Suppressor macrophage (primary cell): ENCODE data around the gene VDR.
A peak's percentile ranks its signal among the peaks of the same experiment; 100 is the strongest.

Experiments used
- DNase-seq, 4 experiments: peaks; one replicate each; pipeline ENCODE4 v3.0.0-alpha.2; 2020 to 2022

The VDR gene

DNA sequence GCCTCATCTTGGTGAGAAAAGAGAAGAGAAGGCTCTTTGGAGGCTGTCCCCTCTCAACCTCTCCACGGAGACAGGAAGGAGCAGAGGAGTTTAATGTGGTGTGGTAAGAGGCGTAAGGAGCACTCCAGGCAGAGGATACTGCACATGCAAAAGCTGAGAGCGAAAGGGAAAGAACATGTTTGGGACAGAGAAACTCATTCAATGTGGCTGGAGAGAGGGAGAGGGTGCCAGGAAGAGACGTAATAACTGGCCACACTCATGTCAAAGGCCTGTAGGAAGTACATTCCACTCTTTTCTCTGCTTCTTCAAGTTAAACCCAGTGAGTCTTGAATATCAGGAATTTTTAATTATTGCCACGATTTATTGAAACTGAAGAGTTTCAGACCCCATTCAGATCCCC is 12.0 kb downstream of the VDR start:
- peak in 3 of 4 experiments; percentile 22 to 43 (median 36) for DNase-seq

DNA sequence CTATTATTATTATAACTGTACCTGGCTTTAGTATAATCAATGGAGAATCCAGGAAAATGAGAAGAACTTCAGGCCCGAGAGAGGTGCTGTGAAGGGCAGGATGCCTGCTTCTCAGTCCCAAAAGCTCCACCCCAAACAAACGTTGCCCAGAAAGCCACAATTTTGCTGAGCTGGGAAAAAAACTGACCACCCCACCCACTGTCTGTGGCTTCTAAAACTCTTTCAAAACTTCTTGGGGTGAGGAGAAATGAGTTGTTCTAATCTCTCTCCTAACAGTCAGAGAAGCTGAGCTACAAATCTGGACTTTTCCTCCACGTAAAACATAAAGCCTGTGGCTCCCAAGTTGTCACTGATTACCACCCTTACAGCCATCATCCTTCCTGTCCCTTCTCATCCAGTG is 13.4 kb downstream of the VDR start:
- DNase-seq: peak; percentile 66 to 82 (median 68)

DNA sequence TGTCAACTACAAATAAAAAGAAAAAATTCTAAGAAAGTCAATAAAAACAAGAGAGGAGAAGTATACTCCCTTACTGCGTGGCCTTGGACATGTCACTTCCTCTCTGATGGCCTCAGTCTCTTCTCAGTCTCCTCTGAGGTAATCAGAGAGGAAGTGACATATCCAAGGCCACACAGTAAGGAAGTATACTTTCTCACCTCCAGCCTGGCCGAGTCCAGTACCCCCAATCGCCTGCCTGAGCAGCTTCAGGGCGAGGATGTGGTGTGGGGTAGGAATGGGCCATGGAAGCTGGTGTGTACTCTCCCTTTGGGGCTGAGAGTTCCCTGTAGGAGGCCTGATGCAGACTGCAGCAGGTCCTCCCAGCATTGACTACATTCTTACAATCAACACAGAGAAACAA is 15.8 kb downstream of the VDR start:
- DNase-seq: peak; percentile 76 to 92 (median 84)

DNA sequence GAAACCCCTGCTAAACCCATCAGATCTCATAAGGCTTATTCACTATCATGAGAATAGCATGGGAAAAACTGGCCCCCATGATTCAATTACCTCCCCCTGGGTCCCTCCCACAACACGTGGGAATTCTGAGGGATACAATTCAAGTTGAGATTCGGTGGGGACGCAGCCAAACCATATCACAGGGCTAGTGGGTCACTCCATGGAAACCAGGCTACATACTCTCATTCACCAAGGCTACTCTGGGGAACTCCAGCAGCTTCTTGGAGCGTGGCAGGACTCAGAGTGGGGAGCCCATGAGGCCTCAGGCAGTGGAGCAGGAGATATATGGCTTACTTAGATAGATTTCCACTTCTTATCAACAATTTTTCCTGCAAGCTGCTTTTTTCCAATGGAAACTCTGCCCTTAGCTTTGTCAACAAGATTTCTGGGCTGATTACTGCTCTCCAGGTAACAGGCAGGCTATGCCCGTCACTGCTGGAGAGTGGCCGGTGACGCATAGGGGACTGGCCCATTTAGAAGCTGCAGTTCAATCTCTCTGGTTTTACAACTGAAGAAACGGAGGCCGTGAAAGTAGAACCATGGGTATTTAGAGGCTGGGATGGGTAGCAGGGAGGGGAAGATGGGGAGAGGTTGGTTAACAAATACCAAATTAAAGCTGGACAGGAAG is 16.5 kb downstream of the VDR start:
- no peak for DNase-seq

DNA sequence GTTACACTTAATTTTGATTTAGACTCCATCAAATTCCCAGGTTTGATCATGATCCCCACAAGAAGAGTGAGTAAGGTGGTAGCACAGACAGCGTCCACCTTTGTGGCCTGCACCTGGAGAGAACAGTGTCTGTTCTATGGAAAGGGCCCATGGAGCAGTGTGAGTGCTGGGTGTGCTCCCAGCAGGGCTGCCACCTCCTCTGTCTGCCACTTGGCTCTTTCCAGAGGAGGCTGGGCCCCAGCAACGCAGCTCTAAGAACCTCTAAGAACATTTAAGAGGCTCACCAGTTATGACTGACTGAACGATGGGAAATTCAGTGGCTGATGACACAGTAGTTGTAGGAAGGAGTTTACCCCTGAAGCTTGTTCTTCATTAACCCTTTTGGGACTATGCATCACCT is 17.3 kb downstream of the VDR start:
- DNase-seq: no peak

DNA sequence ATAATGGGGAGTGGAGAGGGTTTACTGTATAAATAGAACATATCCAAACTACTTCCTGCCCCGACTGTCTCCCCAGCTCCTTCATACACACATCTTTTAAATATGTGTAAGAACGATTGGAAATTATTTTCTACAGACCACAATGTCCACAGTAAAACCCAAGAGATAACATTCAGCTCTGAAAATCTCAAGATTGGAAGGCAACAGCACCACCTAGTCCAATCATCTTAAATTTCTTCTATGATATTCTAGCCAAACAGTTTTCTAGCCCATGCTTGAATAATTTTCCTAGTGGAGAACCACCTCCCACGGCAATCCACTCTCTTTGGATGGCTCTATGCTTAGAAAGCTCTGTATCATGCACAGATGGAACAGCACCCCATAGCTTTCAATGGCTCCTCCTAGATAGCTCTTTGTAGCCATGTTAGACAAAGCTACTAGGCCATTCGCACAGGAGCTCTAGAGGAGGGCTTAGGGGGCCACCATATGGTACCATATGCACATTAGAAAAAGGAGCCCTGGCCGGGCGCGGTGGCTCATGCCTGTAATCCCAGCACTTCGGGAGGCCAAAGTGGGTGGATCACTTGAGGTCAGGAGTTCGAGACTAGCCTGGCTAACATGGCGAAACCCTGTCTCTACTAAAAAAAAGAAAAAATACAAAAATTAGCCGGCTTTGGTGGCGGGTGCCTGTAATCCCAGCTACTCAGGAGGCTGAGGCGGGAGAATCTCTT is 18.1 kb downstream of the VDR start:
- DNase-seq: no peak

DNA sequence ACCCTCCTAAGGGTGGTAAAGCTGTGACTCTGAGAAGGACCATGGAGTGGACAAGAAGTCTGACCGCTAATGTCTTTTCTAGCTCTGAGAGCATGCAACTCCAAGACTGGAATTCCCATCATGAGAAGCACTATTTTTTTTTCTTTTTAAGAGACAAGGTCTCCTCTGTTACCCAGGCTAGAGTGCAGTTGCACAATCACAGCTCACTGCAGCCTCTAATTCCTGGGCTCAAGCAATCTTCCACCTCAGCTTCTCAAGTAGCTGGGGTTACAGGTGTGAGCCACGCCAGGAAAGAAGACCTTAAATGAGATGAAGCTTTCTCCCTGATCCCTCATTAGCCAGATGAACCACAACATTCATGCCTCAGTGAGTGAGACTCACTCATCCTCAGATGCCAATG is 19.2 kb downstream of the VDR start:
- no peak for DNase-seq

DNA sequence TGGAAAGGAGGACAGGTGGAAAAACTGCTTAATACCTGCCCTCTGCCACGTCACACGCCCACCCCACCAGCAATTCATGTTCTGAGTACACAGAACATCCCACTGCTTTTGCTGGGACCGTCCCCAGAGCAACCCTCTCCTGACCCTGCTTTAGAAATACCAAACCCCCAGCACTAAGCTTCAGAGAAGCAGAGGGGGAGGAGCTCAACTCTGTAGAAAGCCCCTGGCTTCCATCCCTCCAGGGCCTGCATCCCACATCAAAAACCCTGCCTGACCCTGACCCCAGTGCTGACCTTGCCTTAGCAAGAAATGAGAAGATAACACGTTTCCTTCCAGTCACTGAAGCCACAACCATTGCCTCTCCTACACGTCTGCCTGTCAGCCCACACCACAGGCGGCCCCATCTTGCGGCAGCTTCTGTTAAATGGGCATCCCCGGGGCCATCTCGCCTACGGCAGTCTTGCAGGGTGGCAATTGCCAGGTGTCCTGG is 19.7 kb downstream of the VDR start:
- DNase-seq: peak in 2 of 4 experiments; percentile 20 to 21

DNA sequence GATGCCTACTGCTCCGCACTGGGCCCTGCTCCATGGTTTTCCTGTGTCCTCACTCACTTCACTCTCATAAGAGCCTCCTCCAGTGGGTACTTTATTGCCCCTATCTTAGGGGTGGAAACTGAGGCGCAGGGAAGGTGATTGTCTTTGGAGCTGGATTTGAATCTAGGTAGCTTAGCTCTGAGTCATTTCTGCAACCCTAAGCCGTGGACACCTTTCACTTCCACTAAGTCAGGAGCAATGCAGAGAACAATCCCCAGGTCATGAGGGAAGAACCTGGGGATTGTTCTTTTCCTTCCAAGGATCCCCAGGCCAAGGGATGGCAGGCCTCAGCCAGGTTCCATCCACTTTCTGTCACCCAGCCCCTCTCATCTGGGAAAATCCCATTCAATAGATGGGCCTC is 20.3 kb downstream of the VDR start:
- DNase-seq: no peak

DNA sequence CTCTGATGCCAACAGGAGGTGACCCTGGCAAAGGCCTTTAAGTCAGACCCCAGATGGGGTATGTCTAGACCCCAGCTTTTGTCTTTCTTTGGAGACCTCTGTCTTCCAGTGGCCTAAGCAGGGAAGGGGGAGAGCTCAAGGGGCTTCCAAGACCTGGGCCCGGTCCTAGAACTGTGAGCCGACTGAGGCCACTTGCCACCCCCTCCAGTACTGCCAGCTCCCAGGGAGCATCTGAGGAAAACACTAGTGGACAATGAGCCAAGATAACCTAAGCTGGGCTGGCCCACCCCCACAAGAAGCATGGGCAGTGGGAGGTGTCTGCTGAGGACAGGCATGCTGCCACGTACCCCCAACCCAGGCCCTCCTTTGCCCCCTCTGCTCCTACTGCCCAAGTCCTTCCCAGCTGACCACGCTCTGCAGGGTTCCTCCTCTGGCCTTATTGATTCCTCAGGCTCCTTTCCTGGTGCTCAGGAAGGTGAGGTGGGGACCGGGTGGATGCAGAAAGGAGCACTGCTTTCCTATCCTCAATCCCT is 21.1 kb downstream of the VDR start:
- no peak for DNase-seq

DNA sequence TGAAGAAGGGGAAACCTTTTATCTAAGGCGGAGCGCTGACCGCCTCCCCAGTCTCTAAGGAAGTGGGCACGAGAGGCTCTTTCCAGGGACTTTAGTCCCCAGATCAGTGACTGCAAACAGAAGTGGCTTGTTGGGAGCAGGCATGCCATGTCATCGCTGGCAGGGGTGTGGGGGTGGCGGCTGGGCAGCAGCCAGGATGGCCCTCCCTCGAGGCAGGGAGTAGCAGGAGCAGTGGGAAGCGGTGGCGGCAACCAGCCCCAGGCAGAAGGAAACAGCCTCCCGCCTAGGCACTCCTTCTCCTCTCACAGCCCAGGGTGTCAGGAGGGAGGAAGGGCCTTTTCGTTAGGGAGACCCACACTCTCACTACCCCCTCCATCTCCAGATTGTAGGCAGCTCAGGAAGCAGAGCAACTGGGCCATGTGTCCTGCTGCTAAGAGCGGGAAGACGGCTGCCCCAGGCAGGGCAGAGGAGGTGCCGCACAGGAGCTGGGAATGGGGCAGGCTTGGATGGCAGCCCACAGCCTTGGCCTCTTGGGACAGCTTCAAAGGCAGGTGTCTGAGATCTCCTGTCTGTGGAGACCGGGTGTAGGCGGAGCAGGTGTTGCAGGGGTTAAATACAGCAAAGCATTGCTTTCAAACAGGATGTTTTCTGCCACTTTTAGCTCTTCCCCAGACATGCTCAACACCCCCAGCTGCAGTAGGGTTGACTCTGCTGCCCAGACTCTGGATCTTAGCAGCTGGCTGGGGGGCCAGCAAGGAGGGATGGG is 21.8 kb downstream of the VDR start:
- peak; percentile 82 to 91 (median 88) for DNase-seq

DNA sequence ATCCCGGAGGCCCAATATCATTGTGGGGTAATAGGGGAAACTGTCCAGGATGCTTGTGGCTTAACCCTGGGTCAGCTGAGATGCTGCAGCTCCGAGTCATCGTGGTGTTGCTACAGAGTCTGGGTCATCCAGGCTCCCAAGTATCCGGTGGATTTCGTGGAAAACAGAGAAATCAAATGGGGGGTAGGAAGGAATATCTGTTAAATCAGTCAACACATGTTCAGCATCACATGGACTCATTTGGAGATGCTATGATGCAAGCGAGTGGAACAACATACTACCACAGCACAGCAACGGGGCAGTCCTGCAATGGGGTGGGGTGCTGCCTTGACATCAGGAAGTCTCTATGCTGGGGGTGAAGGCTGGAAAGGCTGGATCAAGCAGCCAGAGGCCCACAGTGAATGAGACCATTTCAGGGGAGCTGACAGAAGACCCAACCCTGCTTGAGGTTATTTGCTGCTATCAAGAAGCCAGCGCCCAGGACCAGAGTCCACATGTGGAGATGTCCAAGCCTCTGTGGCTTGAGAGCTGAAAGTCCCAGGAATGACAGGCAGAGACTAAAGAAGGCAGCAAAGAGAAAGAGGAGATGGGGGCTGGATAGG is 22.9 kb downstream of the VDR start:
- DNase-seq: peak; percentile 76 to 90 (median 82)

DNA sequence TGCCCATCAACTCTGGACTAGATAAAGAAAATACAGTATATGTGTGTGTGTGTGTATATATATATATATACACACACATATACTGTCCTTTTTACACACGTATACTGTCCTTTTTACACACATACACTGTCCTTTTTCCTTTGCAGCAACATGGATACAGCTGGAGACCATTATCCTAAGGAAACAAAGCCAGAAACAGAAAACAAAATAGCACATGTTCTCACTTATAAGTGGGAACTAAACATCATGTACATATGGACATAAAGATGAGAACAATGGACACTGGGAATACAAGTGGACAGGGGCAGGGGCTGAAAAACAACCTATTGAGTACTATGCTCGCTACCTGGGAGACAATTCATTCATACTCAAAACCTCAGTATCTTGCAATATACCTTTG is 23.7 kb downstream of the VDR start:
- DNase-seq: no peak

DNA sequence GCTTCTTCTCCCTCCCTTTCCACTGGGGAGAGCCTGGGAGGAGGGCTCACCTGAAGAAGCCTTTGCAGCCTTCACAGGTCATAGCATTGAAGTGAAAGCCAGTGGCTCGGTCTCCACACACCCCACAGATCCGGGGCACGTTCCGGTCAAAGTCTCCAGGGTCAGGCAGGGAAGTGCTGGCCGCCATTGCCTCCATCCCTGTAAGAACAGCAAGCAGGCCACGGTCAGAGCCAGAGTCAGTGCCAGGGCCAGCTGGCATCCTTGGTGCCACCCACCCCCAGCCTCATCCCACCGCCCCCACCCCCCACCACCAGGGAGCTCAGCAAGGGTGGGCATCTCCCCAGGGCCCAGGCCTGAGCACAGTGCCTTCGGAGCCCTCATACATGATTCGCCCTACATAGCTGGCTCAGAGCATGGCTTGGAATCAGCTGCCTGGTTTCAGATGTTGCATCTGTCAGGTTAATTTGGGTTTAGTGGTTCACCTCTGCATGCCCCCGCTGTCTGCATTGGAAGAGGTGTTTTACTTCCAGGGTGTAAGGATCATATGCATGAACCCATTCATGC is 25.8 kb downstream of the VDR start:
- no peak for DNase-seq

DNA sequence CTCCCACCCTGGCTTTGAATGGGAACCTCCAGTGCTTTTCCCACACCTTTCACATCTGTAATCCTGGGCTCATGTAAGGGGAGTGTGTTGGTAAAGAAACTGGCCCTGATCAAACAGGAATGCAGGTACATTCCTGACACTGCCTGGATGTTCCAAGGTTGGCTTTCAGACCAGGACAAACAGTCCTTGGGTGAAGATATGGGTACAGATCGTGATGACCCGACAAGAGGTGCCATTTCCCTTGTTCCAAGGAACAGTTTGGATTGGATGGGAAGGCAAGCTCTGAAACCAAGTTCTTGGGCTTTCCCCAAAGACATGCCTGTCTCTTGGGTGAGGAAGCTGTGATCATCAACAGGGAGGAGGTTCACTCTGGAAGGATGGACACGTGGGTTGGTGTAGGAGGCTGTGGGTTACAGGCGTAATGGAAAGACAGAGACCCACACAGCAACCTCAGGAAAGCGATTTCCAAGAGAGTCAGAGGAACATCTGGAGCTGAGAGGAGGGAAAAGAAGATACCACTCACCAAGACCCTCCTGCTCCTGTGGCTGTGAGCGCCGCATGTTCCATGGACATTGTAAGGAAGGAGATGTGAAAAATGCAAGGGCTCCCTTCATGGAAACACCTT is 26.4 kb downstream of the VDR start:
- no peak for DNase-seq

DNA sequence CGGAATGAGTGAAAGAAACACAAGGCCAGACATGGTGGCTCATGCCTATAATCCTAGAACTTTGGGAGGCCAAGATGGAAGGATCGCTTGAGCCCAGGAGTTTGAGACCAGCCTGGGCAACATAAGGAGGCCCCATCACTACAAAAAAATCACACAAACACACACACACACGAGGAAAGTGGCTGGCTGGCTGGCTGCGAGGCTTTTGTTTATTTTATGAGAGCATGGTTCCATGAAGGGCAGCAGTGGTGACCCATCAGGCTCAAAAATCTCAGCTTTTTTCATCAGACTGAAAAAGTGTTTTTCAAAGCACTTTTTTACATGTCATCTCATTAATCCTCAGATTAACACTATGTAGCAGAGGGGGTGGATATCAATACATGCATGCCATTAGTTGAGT is 27.7 kb downstream of the VDR start:
- no peak for DNase-seq

DNA sequence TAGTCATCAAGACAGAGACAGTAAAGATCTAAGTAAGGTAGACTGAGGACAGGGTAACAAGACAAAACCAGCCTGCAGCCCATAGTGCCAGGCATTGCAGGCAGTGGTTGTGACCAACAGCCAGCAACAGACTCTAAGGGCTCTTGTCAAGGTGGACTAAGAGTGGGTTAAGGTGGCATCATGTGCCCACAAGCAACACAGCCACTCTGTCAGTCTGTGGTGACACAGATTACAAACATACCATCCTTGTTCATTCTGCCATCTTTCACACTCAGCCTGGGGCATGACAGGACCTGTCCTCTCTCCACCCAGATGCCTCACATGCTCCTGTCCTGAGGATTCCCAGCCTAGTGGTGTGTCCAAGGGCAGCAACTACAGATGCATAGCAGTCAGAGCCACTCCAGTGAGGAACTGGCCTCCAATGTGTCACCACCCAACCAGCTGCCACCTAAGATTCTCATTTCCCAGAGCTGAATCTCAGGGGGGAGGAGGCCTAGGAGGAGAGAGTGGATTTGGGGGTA is 28.3 kb downstream of the VDR start:
- no peak for DNase-seq

DNA sequence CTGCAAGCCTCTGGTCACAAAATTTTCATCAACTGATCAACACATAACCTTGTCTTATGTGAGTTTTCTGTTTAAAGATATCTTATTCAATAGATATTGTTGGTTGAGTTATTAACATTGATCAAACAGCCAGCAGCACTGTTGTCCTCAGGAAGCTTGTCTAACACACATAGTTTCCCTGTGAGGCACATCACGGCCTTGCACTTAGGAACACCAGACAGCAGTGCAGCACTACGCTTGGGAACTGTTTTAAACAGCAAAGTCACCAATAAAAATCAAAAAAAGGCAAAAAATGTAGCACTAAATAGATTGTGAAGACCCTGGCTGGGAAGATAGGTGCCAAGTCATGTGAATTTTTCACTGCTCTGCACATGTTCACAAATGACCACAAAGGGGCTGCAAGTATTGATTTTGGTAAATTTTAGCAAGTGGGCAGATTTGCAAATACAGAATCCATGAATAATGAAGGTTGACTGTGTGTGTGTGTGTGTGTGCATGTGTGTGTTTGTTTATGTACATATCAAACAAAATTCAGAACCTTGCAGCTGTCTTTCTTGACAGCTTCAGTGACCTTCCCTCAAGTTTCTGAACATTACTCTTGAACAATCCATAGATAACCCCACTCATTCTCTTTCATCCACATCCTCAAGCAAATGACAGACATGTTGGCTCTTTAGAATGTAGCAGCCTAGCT is 28.9 kb downstream of the VDR start:
- no peak for DNase-seq

DNA sequence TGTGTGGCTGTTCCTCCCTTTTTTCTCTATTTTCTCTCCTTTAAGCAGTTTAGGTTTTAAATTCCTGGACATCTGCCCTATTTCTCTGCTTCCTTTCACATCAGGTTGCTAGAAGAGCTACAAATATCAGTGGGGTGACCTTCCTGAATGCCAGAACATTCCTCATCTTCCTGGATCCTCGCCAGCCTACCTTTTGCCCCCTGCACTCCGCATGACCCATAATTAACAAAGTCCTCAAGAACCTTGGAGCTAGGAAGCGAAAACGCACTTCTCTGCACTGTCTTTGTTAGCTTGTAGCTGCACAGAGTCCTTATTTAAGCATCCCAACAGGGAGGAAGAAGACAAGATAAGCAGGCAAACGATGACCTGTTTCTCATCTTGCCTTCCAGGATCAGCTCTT is 30.5 kb downstream of the VDR start:
- DNase-seq: no peak

DNA sequence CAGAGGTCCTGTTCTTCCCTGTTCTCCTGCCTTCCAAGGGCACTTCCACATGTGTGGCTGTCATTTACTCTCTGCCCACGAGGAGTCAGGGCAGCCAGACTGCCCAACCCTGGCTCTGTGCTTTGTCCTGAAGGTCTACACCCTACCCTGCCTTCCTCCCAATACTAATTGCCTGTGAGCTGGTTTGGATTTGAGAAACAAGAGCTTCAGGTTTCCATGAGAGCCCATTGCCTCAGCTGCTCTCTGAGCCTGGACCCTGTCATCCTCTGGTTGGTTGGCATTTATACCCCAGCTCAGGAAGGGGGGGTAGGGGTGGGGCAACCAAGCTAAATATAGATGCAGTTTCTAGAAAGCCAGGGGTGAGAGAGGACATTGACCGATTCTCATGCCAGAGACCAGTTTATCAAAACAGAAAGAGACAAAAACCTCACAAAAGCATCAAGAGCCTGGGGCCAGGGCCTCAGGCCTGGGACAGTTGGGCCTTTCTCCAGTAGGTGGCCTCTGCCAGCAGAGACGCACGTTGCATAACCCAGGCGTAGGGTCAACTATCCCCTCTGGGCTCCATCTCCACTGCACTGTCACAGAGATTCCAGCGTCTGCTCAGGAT is 34.5 kb downstream of the VDR start:
- peak; percentile 32 to 61 (median 55) for DNase-seq
